ENCODE data around the gene MKNK1. TPM values are rescaled to one million over a fixed set of nuclear protein-coding genes. Genes with fewer than 3 reads are reported as not detected.
A peak's percentile ranks its signal among the peaks of the same experiment; 100 is the strongest.

Gene MKNK1
- total and polyA plus RNA-seq, 2 experiments from 2014 or later: 15.5 to 16.1 TPM

- no peak overlapping the region for H3K4me2 ChIP-seq (ENCODE audit: unreplicated experiment)
- H3F3A ChIP-seq (ENCODE audit: insufficient read depth): 0 out of 2 replicates have a peak, but pooled peaks cover 6% of the 10 kb centered on the region
- no peaks in the 10 kb centered on the region for H3K9me2 ChIP-seq (ENCODE audit: insufficient read depth)
- no peak overlapping the region for H3K4me3 ChIP-seq
- H3K9ac ChIP-seq: no peak overlapping the region
- no peaks in the 10 kb centered on the region for H3K79me2 ChIP-seq (ENCODE audit: insufficient read depth)
- DNase-seq: no peak
- H3K9me3 ChIP-seq (ENCODE audit: low read depth): no peaks in the 10 kb centered on the region
- H4K20me1 ChIP-seq (ENCODE audit: insufficient read depth): no peaks in the 10 kb centered on the region
- no peaks in the 10 kb centered on the region for H3K4me1 ChIP-seq (ENCODE audit: insufficient read depth)
- TF ChIP-seq EZH2 (IDR thresholded peaks at IDR 0.05; ENCODE audit: insufficient read depth, poor library complexity, severe bottlenecking) (no peak), EZH2phosphoT487 (IDR thresholded peaks at IDR 0.05; ENCODE audit: insufficient read depth, low read depth) (no peak)
- H3K27me3 ChIP-seq (replicated peaks; ENCODE audit: insufficient read depth): peaks cover 11% of the 10 kb centered on the region; the same call in 1 of the 2 replicates
- H2AFZ ChIP-seq: no peak overlapping the region
- in situ Hi-C loops (cut with MboI): no loop called here
- H3K27ac ChIP-seq: no peak overlapping the region
- 70 to 71% methylated on average over 3 of the region's 3 CpGs for WGBS, 2 experiments (ENCODE audit: low coverage in 1 of 2, low lambda C conversion rate in 2 of 2, missing lambda C conversion rate in 2 of 2)
- H3K36me3 ChIP-seq (ENCODE audit: low read depth): no peaks in the 10 kb centered on the region
Measured at GRCh38 chr1:46530311-46530710, 73.8 kb downstream of the MKNK1 start.

GRCh38 chr1:46529031-46529630, 74.9 kb downstream of the MKNK1 start:
- H4K20me1 ChIP-seq (ENCODE audit: insufficient read depth): no peaks in the 10 kb centered on the region
- H3K36me3 ChIP-seq (ENCODE audit: low read depth): no peaks in the 10 kb centered on the region
- H2AFZ ChIP-seq: no peak overlapping the region
- in situ Hi-C loops (cut with MboI): loop anchor here (10.0 kb wide), 1 partner anchor 54 kb away; no protein-coding TSS in a partner anchor
- no peaks in the 10 kb centered on the region for H3K9me2 ChIP-seq (ENCODE audit: insufficient read depth)
- H3F3A ChIP-seq (ENCODE audit: insufficient read depth): 0 out of 2 replicates have a peak, but pooled peaks cover under 1% of the 10 kb centered on the region
- H3K27me3 ChIP-seq (replicated peaks; ENCODE audit: insufficient read depth): peaks cover 11% of the 10 kb centered on the region; the same call in 1 of the 2 replicates
- DNase-seq: no peak
- no peak overlapping the region for H3K9ac ChIP-seq
- TF ChIP-seq EZH2phosphoT487 (IDR thresholded peaks at IDR 0.05; ENCODE audit: insufficient read depth, low read depth): no peak
- TF ChIP-seq EZH2 (IDR thresholded peaks at IDR 0.05; ENCODE audit: insufficient read depth, poor library complexity, severe bottlenecking): no peak
- H3K4me2 ChIP-seq (ENCODE audit: unreplicated experiment): no peak overlapping the region
- no peak overlapping the region for H3K4me3 ChIP-seq
- 47 to 51% methylated on average over 4 of the region's 4 CpGs for WGBS, 2 experiments (ENCODE audit: low coverage in 1 of 2, low lambda C conversion rate in 2 of 2, missing lambda C conversion rate in 2 of 2)
- H3K9me3 ChIP-seq (ENCODE audit: low read depth): no peaks in the 10 kb centered on the region
- no peak overlapping the region for H3K27ac ChIP-seq
- H3K4me1 ChIP-seq (ENCODE audit: insufficient read depth): no peaks in the 10 kb centered on the region
- no peaks in the 10 kb centered on the region for H3K79me2 ChIP-seq (ENCODE audit: insufficient read depth)

GRCh38 chr1:46528297-46528955, 75.6 kb downstream of the MKNK1 start:
- Histone ChIP-seq H3K9me2 (ENCODE audit: insufficient read depth) (no peaks in the 10 kb centered on the region), H2AFZ (no peak overlapping the region)

GRCh38 chr1:46527474-46528296, 76.4 kb downstream of the MKNK1 start:
- Histone ChIP-seq H3K27me3 (replicated peaks; ENCODE audit: insufficient read depth) (peaks cover 11% of the 10 kb centered on the region; the same call in 1 of the 2 replicates), H3F3A (ENCODE audit: insufficient read depth) (0 out of 2 replicates have a peak, but pooled peaks cover 4% of the 10 kb centered on the region), H3K79me2 (ENCODE audit: insufficient read depth) (no peaks in the 10 kb centered on the region), H3K4me2 (ENCODE audit: unreplicated experiment) (no peak overlapping the region), H3K4me1 (ENCODE audit: insufficient read depth) (peaks cover 4% of the 10 kb centered on the region), H3K4me3 (no peak overlapping the region), H3K9me2 (ENCODE audit: insufficient read depth) (no peaks in the 10 kb centered on the region), H3K27ac (no peak overlapping the region), H4K20me1 (ENCODE audit: insufficient read depth) (no peaks in the 10 kb centered on the region), H3K9ac (no peak overlapping the region), H3K9me3 (ENCODE audit: low read depth) (no peaks in the 10 kb centered on the region), H2AFZ (no peak overlapping the region), H3K36me3 (ENCODE audit: low read depth) (no peaks in the 10 kb centered on the region)
- in situ Hi-C loops (cut with MboI): loop anchor here (10.0 kb wide), 1 partner anchor 53 kb away; no protein-coding TSS in a partner anchor
- peak; percentile 85 for DNase-seq
- TF ChIP-seq EZH2 (IDR thresholded peaks at IDR 0.05; ENCODE audit: insufficient read depth, poor library complexity, severe bottlenecking) (no peak), EZH2phosphoT487 (IDR thresholded peaks at IDR 0.05; ENCODE audit: insufficient read depth, low read depth) (no peak)
- 13 to 15% methylated on average over 3 of the region's 3 CpGs for WGBS, 2 experiments (ENCODE audit: low coverage in 1 of 2, low lambda C conversion rate in 2 of 2, missing lambda C conversion rate in 2 of 2)

More at GRCh38 chr1:46528297-46528955, 75.6 kb downstream of the MKNK1 start:
- H3K27me3 ChIP-seq (replicated peaks; ENCODE audit: insufficient read depth): peaks cover 11% of the 10 kb centered on the region; the same call in 1 of the 2 replicates
- H4K20me1 ChIP-seq (ENCODE audit: insufficient read depth): no peaks in the 10 kb centered on the region
- no peak overlapping the region for H3K4me3 ChIP-seq
- TF ChIP-seq EZH2phosphoT487 (IDR thresholded peaks at IDR 0.05; ENCODE audit: insufficient read depth, low read depth) (no peak), EZH2 (IDR thresholded peaks at IDR 0.05; ENCODE audit: insufficient read depth, poor library complexity, severe bottlenecking) (no peak)
- H3K4me2 ChIP-seq (ENCODE audit: unreplicated experiment): no peak overlapping the region
- no peaks in the 10 kb centered on the region for H3K9me3 ChIP-seq (ENCODE audit: low read depth)
- in situ Hi-C loops (cut with MboI): loop anchor here (10.0 kb wide), 1 partner anchor 54 kb away; no protein-coding TSS in a partner anchor
- DNase-seq: peak; percentile 33
- WGBS, 2 experiments (ENCODE audit: low coverage in 1 of 2, low lambda C conversion rate in 2 of 2, missing lambda C conversion rate in 2 of 2): 47 to 48% methylated on average over 11 of the region's 11 CpGs
- no peaks in the 10 kb centered on the region for H3K36me3 ChIP-seq (ENCODE audit: low read depth)
- H3F3A ChIP-seq (ENCODE audit: insufficient read depth): no peaks in the 10 kb centered on the region
- H3K4me1 ChIP-seq (ENCODE audit: insufficient read depth): no peaks in the 10 kb centered on the region
- no peak overlapping the region for H3K9ac ChIP-seq
- no peak overlapping the region for H3K27ac ChIP-seq
- no peaks in the 10 kb centered on the region for H3K79me2 ChIP-seq (ENCODE audit: insufficient read depth)
